ENCODE measurements around the gene TMC4.

Gene TMC4

DNA sequence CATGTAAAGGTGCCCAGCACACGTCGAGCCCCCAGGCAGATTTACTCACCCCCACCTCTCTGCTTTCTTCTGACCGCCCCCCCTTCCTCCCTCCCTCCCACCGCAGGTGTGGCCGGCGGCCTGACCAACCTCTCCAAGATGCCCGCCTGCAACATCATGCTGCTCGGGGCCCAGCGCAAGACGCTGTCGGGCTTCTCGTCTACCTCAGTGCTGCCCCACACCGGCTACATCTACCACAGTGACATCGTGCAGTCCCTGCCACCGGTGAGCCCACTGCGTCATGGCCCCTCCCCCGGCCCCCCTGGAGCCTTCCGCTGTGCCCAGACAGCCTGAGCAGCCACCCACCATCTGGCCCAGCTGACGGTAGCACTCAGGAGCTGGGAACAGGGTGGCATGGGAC lies 48.6 kb downstream of the TMC4 start:
- Histone ChIP-seq H3K9me3 (ENCODE audit: insufficient read depth, low read length, severe bottlenecking) (no peaks in the 10 kb centered on the region), H3K4me3 (ENCODE audit: low read depth in 1 of 2, low read length in 2 of 2) (no peak overlapping the region), H3K79me2 (ENCODE audit: insufficient read depth, low read length) (no peaks in the 10 kb centered on the region), H3K27me3 (ENCODE audit: insufficient read depth, low read length, poor library complexity) (no peaks in the 10 kb centered on the region), H3K4me2 (ENCODE audit: insufficient read depth, low read length) (no peak overlapping the region), H3K27ac (ENCODE audit: low read length) (no peak overlapping the region), H3K36me3 (ENCODE audit: insufficient read depth, low read length) (peaks cover 94% of the 10 kb centered on the region), H3K4me1 (ENCODE audit: insufficient read depth, low read length) (no peaks in the 10 kb centered on the region), H2AFZ (ENCODE audit: low read depth, low read length) (no peak overlapping the region), H3K9ac (ENCODE audit: low read depth, low read length) (no peak overlapping the region), H4K20me1 (ENCODE audit: insufficient read depth, low read length) (peaks cover 12% of the 10 kb centered on the region)
- no peak for ATAC-seq (ENCODE audit: insufficient read depth, low read depth)
- DNase-seq: no peak
- TF ChIP-seq, protein P1, sequence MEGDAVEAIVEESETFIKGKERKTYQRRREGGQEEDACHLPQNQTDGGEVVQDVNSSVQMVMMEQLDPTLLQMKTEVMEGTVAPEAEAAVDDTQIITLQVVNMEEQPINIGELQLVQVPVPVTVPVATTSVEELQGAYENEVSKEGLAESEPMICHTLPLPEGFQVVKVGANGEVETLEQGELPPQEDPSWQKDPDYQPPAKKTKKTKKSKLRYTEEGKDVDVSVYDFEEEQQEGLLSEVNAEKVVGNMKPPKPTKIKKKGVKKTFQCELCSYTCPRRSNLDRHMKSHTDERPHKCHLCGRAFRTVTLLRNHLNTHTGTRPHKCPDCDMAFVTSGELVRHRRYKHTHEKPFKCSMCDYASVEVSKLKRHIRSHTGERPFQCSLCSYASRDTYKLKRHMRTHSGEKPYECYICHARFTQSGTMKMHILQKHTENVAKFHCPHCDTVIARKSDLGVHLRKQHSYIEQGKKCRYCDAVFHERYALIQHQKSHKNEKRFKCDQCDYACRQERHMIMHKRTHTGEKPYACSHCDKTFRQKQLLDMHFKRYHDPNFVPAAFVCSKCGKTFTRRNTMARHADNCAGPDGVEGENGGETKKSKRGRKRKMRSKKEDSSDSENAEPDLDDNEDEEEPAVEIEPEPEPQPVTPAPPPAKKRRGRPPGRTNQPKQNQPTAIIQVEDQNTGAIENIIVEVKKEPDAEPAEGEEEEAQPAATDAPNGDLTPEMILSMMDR (IDR thresholded peaks at IDR 0.05; ENCODE audit: borderline replicate concordance, extremely low read depth, low read length, poor library complexity, severe bottlenecking): no peak
- no peak for TF ChIP-seq EZH2 (IDR thresholded peaks at IDR 0.05; ENCODE audit: borderline replicate concordance, low read depth, low read length, severe bottlenecking)

DNA sequence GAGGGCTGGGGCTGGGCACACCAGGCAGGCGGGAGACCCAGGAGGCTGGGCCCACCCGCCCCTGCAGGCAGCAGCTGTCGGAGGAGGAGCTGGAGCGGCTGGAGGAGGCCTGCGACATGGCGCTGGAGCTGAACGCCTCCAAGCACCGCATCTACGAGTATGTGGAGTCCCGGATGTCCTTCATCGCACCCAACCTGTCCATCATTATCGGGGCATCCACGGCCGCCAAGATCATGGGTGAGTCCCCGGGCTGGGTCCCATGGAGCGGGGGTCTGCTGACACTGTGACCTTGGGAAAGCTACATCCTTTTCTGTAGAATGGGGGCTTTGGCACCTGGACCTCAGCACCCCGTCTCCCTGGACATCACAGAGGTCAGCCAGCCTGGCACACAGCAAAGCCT lies 49.3 kb downstream of the TMC4 start:
- Histone ChIP-seq H2AFZ (ENCODE audit: low read depth, low read length) (no peak overlapping the region), H3K9me3 (ENCODE audit: insufficient read depth, low read length, severe bottlenecking) (no peaks in the 10 kb centered on the region), H3K27ac (ENCODE audit: low read length) (no peak overlapping the region), H3K27me3 (ENCODE audit: insufficient read depth, low read length, poor library complexity) (no peaks in the 10 kb centered on the region), H3K36me3 (ENCODE audit: insufficient read depth, low read length) (peaks cover 90% of the 10 kb centered on the region), H3K4me3 (ENCODE audit: low read depth in 1 of 2, low read length in 2 of 2) (no peak overlapping the region), H3K4me1 (ENCODE audit: insufficient read depth, low read length) (no peaks in the 10 kb centered on the region), H3K79me2 (ENCODE audit: insufficient read depth, low read length) (no peaks in the 10 kb centered on the region), H4K20me1 (ENCODE audit: insufficient read depth, low read length) (peaks cover 7% of the 10 kb centered on the region), H3K9ac (ENCODE audit: low read depth, low read length) (no peak overlapping the region), H3K4me2 (ENCODE audit: insufficient read depth, low read length) (no peak overlapping the region)
- no peak for TF ChIP-seq EZH2 (IDR thresholded peaks at IDR 0.05; ENCODE audit: borderline replicate concordance, low read depth, low read length, severe bottlenecking)
- TF ChIP-seq, protein P1 (IDR thresholded peaks at IDR 0.05; ENCODE audit: borderline replicate concordance, extremely low read depth, low read length, poor library complexity, severe bottlenecking): no peak
- ATAC-seq (ENCODE audit: insufficient read depth, low read depth) (no peak), DNase-seq (no peak)

DNA sequence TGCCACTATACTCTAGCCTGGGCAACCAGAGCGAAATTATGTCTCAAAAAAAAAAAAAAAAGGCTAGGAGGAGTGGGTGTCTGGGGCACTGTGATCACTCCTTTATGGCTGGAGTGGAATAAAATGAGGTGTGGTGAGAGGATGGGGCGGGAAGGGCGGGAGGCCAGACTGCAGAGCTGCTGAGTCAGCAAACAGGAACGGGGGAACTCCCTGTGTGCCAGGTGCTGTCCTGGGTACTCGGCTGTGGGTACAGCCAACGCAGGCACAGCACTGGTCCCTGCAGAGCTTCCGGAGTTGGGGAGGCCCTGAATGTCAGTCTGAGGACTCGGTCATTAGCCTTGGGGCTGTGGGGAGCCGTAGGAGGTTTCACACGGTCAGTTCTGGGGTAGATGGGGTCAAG lies 51.7 kb downstream of the TMC4 start:
- no peak overlapping the region for H2AFZ ChIP-seq (ENCODE audit: low read depth, low read length)
- no peak for DNase-seq
- H3K79me2 ChIP-seq (ENCODE audit: insufficient read depth, low read length): peaks cover 20% of the 10 kb centered on the region
- peaks cover 11% of the 10 kb centered on the region for H3K4me1 ChIP-seq (ENCODE audit: insufficient read depth, low read length)
- ATAC-seq (ENCODE audit: insufficient read depth, low read depth): no peak
- H3K4me3 ChIP-seq (ENCODE audit: low read depth in 1 of 2, low read length in 2 of 2): no peak overlapping the region
- H3K4me2 ChIP-seq (ENCODE audit: insufficient read depth, low read length): no peak overlapping the region
- no peaks in the 10 kb centered on the region for H3K9me3 ChIP-seq (ENCODE audit: insufficient read depth, low read length, severe bottlenecking)
- H3K36me3 ChIP-seq (ENCODE audit: insufficient read depth, low read length): peaks cover 80% of the 10 kb centered on the region
- H3K27me3 ChIP-seq (ENCODE audit: insufficient read depth, low read length, poor library complexity): no peaks in the 10 kb centered on the region
- no peak for TF ChIP-seq EZH2 (IDR thresholded peaks at IDR 0.05; ENCODE audit: borderline replicate concordance, low read depth, low read length, severe bottlenecking)
- TF ChIP-seq, protein P1 (IDR thresholded peaks at IDR 0.05; ENCODE audit: borderline replicate concordance, extremely low read depth, low read length, poor library complexity, severe bottlenecking): no peak
- no peak overlapping the region for H3K27ac ChIP-seq (ENCODE audit: low read length)
- H4K20me1 ChIP-seq (ENCODE audit: insufficient read depth, low read length): peaks cover 18% of the 10 kb centered on the region
- no peak overlapping the region for H3K9ac ChIP-seq (ENCODE audit: low read depth, low read length)
